HUDEP-2 (cell line): ENCODE results near the gene SPATA31E1.

Experiments used
- DNase-seq, 76 experiments: peaks; one replicate each; lab custom pipeline; 2025; ENCODE audit not compliant: unreplicated experiment in 76 of 76; lab: John Stamatoyannopoulos, UW

Gene SPATA31E1

GRCh38 chr9:87862536-87863268 is 20.0 kb upstream of the SPATA31E1 start:
- no peak for DNase-seq

DNA sequence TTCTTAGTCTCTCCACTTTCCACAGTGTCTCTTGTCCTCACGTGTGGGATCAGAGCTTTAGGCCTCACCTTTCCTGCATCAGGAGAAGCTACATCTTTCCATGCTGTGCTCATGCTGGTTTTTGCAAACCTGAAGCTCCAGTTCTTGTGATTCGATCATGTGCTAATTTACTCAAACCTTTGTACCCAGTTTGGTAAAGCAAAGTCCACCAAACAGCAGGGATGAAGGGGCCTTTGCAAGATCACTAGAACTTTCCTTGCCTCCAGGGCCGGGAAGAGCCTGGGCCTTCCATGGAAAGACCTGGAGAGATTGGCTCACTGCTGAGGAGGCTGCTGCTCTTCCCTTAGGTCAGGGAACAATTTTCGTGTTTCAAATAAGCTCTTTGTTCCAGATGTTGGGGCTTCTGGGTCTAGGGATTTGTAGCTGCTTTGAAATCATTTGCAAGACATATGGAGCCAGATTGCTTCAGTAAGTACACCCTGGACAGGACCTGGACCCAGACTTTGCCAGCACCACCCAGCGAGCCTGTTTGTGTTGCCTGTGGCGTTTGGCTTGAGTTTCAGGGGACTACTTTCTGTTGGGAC is 18.7 kb upstream of the SPATA31E1 start:
- DNase-seq = no peak

GRCh38 chr9:87864915-87865314 is 17.8 kb upstream of the SPATA31E1 start:
- DNase-seq = no peak

GRCh38 chr9:87865626-87866025 is 17.1 kb upstream of the SPATA31E1 start:
- DNase-seq = no peak

- DNase-seq = no peak
These were observed 15.3 kb upstream of the SPATA31E1 start for GRCh38 chr9:87867391-87867790.

DNA sequence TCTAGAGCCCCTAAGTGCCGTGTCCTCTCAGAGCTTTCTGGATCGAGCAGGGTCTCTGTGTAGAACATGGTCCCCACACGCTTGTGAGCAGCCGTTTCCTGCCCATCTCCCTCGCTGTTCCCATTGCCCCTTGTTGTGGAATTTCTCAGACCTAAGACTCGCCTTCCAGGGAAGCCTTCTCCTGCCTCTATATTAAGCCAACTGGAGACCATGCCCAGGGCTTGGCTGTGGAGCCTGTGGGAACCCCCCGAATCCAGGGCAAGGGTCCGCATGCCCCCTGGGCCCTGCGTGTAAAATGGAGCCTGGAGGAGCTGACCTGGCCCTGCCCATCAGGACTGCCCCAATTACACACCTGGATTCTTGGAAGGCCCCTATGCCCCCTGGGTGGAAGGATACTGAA is 14.5 kb upstream of the SPATA31E1 start:
- DNase-seq = no peak

DNA sequence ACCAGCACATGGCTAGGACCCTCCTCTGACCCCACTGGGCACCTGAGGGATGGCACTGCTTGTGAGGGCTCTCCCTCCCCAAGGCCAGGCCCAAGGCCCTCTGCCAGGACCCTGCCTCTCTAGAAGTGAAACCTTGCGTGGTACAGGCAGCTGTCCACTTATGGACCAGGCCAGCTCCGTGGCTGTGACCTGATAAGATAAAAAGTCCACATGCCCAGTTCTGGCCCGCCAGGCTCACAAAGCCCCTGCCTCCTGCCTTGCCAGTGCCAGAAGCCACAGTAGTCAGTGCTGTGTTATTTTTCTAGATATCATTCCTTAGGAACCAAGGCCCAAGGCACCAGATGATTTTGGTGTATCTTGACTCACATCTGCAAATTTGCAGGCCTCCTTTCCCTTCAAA is 14.0 kb upstream of the SPATA31E1 start:
- no peak for DNase-seq

- DNase-seq = no peak
These were observed 13.6 kb upstream of the SPATA31E1 start for GRCh38 chr9:87869082-87869481.

DNA sequence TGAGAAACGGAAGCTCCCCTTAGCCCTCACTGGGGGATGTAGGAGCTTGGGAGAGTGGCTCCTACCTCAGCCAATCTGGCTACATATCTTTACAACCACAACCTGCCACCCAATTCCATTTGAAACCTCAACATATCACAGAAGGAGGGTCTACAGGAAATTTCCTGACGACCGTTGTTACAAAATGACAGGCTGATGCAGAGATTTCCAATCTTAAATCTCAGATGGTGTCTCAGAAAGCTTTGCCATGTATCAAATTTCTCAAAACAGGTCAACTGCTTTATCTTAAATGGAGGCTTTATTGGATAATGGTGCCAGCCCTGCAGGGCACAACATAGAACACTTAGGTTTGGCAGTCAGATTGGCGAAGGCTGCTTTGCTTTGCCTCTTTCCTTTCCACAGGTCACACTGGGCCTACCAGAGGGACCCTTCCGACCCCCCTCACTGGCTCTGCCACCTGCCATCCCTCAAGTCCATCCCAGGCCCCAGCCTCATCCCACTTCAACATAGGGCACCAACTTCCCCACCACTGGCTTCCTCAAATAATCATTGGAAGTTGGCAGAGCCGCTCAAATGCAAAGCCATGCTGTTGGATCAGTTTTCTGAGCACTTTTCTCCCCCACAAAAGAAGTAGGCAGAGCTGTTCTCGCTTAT is 11.1 kb upstream of the SPATA31E1 start:
- DNase-seq = no peak

DNA sequence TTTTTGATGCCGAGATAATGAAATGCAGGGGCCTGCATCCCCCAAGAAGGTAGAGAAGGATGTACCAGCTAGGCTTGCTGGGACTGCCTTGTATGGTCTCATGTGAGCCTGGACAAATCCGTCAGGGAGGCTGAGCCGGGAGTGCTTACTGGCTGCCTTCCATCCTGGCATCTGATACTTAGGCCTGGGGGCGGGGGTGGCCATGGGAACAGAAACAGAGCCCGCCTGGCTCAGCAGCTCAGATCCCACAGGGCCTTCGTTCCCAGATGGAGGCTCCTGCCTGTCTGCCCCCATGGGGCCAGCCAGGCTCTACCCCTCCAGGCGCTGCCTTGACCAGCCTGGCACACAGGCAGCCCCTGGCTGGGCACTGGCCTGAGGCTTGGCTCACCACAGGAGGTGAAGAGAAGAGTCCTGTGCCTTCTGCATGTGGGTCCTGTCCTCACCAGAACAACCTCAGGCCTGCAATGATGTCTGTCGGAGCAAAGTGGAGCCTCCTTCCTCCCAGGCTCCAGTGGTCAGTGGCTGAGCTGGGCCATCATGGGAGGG is 10.5 kb upstream of the SPATA31E1 start:
- DNase-seq = no peak

DNA sequence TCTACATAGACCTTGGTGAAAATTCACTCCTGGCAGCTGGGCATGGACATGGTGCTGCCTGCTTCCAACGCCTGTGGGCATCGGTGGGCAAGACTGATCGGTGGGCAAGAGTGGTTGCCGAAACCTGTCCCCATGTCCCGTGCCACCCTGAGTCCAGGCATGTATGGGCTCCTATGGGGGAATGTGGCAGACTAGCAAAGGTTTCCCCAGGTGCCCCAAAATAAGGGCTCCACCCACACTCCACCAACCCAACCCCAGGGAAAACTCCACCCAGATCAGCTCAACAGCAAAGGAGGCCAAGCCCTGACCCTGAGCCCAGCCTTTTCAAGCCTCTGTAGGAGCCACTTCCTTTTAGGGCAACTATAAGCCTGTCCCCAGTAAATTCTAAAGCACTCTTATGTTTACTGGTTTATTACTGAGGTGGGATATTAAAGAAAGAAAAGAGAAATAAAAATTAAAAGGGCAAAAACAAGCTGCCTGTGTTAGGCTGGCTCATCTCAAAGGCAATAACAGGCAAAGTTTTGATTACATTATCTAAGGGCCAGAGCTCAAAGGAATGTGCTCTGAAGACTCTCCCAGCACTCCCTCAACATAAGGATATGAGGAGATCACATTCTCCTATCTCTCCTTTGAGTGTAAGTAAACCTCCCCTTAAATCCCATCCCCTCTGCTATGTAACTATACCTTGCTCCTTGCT is 8.9 kb upstream of the SPATA31E1 start:
- DNase-seq = no peak

DNA sequence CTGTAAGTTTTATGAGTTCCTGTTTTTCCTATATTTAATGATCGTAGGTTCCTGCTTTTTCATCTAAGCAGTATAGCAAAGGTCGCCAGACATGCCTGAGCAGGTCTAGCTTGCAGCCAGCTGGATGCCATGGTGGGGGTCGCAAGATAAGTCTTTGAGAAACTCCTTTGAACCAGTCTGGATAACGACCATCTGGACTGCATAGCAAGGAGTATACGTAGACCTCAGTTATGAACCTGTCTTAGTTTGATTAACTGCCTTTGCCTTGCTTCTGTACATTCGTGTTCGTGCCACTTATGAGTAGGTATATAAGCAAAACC is 8.4 kb upstream of the SPATA31E1 start:
- no peak for DNase-seq

DNA sequence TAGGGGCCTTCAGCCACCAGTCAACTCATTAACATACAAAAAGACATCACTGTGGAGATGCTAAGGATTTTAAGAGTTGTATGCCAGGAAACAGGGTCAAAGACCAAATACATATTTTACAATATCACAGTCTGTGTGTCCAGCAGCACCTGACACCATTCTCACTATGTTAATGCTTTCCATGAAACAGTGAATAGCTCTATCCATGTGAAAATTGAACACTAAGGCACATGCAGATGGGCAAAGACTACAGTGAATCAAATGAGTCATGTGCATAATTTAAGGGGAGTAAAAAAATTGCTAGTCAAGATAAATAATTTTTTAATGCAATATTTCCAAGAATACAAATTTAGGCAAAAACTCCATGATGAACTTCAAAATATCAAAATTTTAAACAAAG is 7.6 kb upstream of the SPATA31E1 start:
- no peak for DNase-seq

GRCh38 chr9:87875831-87876545 is 6.7 kb upstream of the SPATA31E1 start:
- no peak for DNase-seq

- no peak for DNase-seq
These were observed 6.0 kb upstream of the SPATA31E1 start for GRCh38 chr9:87876708-87877107.

- DNase-seq = peak in 22 of 76 experiments; percentile 3 to 55 (median 18)
These were observed 3.6 kb upstream of the SPATA31E1 start for GRCh38 chr9:87878989-87879511.

DNA sequence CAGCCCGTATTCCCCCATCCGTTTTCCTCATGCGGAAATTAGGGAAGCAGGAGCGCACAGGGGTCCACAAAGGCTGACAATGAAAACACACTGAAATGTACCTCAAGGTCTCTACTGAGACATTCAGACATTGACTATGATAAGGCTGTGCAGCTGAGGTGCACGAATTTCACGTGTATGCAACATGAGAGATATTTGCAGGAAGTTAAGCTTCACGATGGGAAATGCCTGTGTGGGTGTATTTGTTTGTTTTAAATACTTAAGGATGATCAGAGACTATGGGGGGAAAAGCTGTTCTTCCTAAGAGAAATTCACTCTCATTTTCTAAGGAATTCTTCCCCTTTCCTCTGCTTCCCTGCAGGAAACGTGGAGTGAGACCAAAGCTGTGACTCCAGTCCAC is 2.6 kb upstream of the SPATA31E1 start:
- no peak for DNase-seq

GRCh38 chr9:87880683-87881082 is 2.0 kb upstream of the SPATA31E1 start:
- no peak for DNase-seq

- no peak for DNase-seq
These were observed 597 bp downstream of the SPATA31E1 start for GRCh38 chr9:87883274-87883673.

- DNase-seq = no peak
These were observed 1.3 kb downstream of the SPATA31E1 start for GRCh38 chr9:87883990-87884389.
